HEK293T (cell line): ENCODE measurements around the gene FBLN2.

Source experiments
- ARNT ChIP-seq: fragments of 450-650 bp; IDR thresholded peaks from 2 replicates; pipeline ENCODE4 v1.6.1; 2017; ENCODE audit warnings: mild to moderate bottlenecking
- BHLHE40 ChIP-seq: fragments of 450-650 bp; IDR thresholded peaks from 2 replicates; pipeline ENCODE4 v1.6.1; 2016; ENCODE audit warnings: mild to moderate bottlenecking, moderate library complexity, borderline replicate concordance
- CTBP1 ChIP-seq: fragments of 450-650 bp; IDR thresholded peaks from 2 replicates; pipeline ENCODE4 v1.6.1; 2016; ENCODE audit warnings: borderline replicate concordance
- FOXA1 ChIP-seq: fragments of 450-650 bp; IDR thresholded peaks from 2 replicates; pipeline ENCODE4 v1.6.1; 2016; ENCODE audit warnings: mild to moderate bottlenecking
- FOXK2 ChIP-seq: fragments of 450-650 bp; IDR thresholded peaks from 2 replicates; pipeline ENCODE4 v1.6.1; 2016; ENCODE audit warnings: mild to moderate bottlenecking
- FOXM1 ChIP-seq: fragments of 450-650 bp; IDR thresholded peaks from 2 replicates; pipeline ENCODE4 v1.6.1; 2017; ENCODE audit warnings: mild to moderate bottlenecking, borderline replicate concordance
- LEF1 ChIP-seq: fragments of 450-650 bp; IDR thresholded peaks from 2 replicates; pipeline ENCODE4 v1.6.1; 2017; ENCODE audit warnings: mild to moderate bottlenecking, borderline replicate concordance
- NFRKB ChIP-seq: fragments of 450-650 bp; IDR thresholded peaks from 2 replicates; pipeline ENCODE4 v1.6.1; 2016; ENCODE audit warnings: mild to moderate bottlenecking, moderate library complexity
- PKNOX1 ChIP-seq: fragments of 450-650 bp; IDR thresholded peaks from 2 replicates; pipeline ENCODE4 v1.6.1; 2016
- SP1 ChIP-seq: fragments of 450-650 bp; IDR thresholded peaks from 2 replicates; pipeline ENCODE4 v1.6.1; 2017
- SUZ12 ChIP-seq: fragments of 450-650 bp; IDR thresholded peaks from 2 replicates; pipeline ENCODE4 v1.6.1; 2016; ENCODE audit warnings: mild to moderate bottlenecking

- no peak for TF ChIP-seq SUZ12
- TF ChIP-seq PKNOX1 = no peak
- TF ChIP-seq FOXM1 = no peak
- TF ChIP-seq LEF1 = no peak
- no peak for TF ChIP-seq FOXK2
- TF ChIP-seq SP1 = no peak
- TF ChIP-seq CTBP1 = no peak
- TF ChIP-seq FOXA1 = no peak
- TF ChIP-seq ARNT = no peak
- no peak for TF ChIP-seq BHLHE40
- no peak for TF ChIP-seq NFRKB
These were observed 8.5 kb downstream of the FBLN2 start for GRCh38 chr3:13557417-13557816.
